A549 (cell line): ENCODE results near the gene SH3RF2. TPM values are rescaled to one million over a fixed set of nuclear protein-coding genes. Genes with fewer than 3 reads are reported as not detected.
A peak's percentile ranks its signal among the peaks of the same experiment; 100 is the strongest.

Source experiments
- ATAC-seq, 2 experiments: fragments of 200-7000 bp in 1 of 2; fragments of >200 bp in 1 of 2; cut with Nextera tagmentation in 1 of 2; cut with Tn5 transposase in 1 of 2; 3 replicates each; pipeline versions ENCODE4 v1.8.0 to v1.9.1; 2018 to 2020; ENCODE audit warnings: mild to moderate bottlenecking in 1 of 2, moderate library complexity in 1 of 2
- CTCF ChIA-PET: fragments of 300-600 bp; sonication (Branson Sonifier 250); formaldehyde crosslinking; extraction: SDS; loops from one replicate; lab custom pipeline; 2021; ENCODE audit warnings: antibody characterized with exemption, inconsistent platforms; lab: Yijun Ruan, JAX
- POLR2A ChIA-PET: fragments of 350-600 bp; formaldehyde crosslinking; extraction: SDS; loops from one replicate; lab custom pipeline; 2021; ENCODE audit warnings: antibody characterized with exemption, inconsistent platforms; lab: Yijun Ruan, JAX
- DNase-seq, 2 experiments: peaks; one replicate each; pipeline versions ENCODE4 v3.0.0 to v3.0.0-alpha.2; 2011 to 2016; ENCODE audit warnings: low read depth in 1 of 2, low spot score in 1 of 2
- FAIRE-seq: peaks from 2 replicates; lab custom pipeline; 2011; peaks lifted over from hg19 to GRCh38; lab: Jason Lieb, UNC
- H3K27ac ChIP-seq, 2 experiments: fragments of >200 bp; sonication (Bioruptor Twin); formaldehyde crosslinking; 3 replicates each; pipeline ENCODE4 v1.5.1; 2016 to 2017
- H3K4me1 ChIP-seq: fragments of >200 bp; sonication (Bioruptor Twin); formaldehyde crosslinking; 3 replicates; pipeline ENCODE4 v1.6.1; 2016
- H3K4me2 ChIP-seq: fragments of >200 bp; sonication (Bioruptor Twin); formaldehyde crosslinking; 3 replicates; pipeline ENCODE4 v1.6.1; 2016
- H3K4me3 ChIP-seq: fragments of >200 bp; sonication (Bioruptor Twin); formaldehyde crosslinking; 3 replicates; pipeline ENCODE4 v1.5.1; 2016
- H3K9me3 ChIP-seq: fragments of >200 bp; sonication (Bioruptor Twin); formaldehyde crosslinking; 3 replicates; pipeline ENCODE4 v1.6.1; 2016
- CEBPB ChIP-seq, 2 experiments: fragments of >200 bp in 1 of 2; sonication (Bioruptor Twin) in 1 of 2; formaldehyde crosslinking in 1 of 2; IDR thresholded peaks; 2 replicates each; pipeline ENCODE4 v1.6.1; 2012 to 2016
- CHD2 ChIP-seq: fragments of 150-350 bp; IDR thresholded peaks from 2 replicates; pipeline ENCODE4 v1.6.1; 2014; ENCODE audit warnings: low read length; ENCODE audit not compliant: partially characterized antibody
- EHF ChIP-seq: fragments of 250-450 bp; sonication (Bioruptor Pico); IDR thresholded peaks from 2 replicates; pipeline ENCODE4 v1.5.0; 2020; ENCODE audit warnings: mild to moderate bottlenecking
- FOXS1 ChIP-seq: fragments of 250-450 bp; sonication (Bioruptor Pico); IDR thresholded peaks from 2 replicates; pipeline ENCODE4 v1.5.0; 2020; ENCODE audit warnings: mild to moderate bottlenecking, moderate library complexity
- GATA3 ChIP-seq: IDR thresholded peaks from 2 replicates; pipeline ENCODE4 v1.6.1; 2012; ENCODE audit warnings: borderline replicate concordance
- HOXA7 ChIP-seq: fragments of 250-450 bp; sonication (Bioruptor Pico); IDR thresholded peaks from 2 replicates; pipeline ENCODE4 v1.5.0; 2020; ENCODE audit warnings: mild to moderate bottlenecking, moderate library complexity
- HOXB13 ChIP-seq: fragments of 250-450 bp; sonication (Bioruptor Pico); IDR thresholded peaks from 2 replicates; pipeline ENCODE4 v1.5.0; 2020; ENCODE audit warnings: low read depth, mild to moderate bottlenecking, moderate library complexity
- HOXB5 ChIP-seq: fragments of 250-450 bp; sonication (Bioruptor Pico); IDR thresholded peaks from 2 replicates; pipeline ENCODE4 v1.5.0; 2020; ENCODE audit warnings: mild to moderate bottlenecking, moderate library complexity
- JUNB ChIP-seq: fragments of >200 bp; sonication (Bioruptor Twin); formaldehyde crosslinking; IDR thresholded peaks from 2 replicates; pipeline ENCODE4 v1.6.1; 2016
- KDM1A ChIP-seq: fragments of 200-600 bp; sonication (generic); IDR thresholded peaks from 2 replicates; pipeline ENCODE4 v1.6.1; 2016; ENCODE audit warnings: low read depth, mild to moderate bottlenecking
- KDM5A ChIP-seq: fragments of 200-600 bp; sonication (generic); IDR thresholded peaks from 2 replicates; pipeline ENCODE4 v1.6.1; 2016; ENCODE audit warnings: antibody characterized with exemption, mild to moderate bottlenecking
- MAZ ChIP-seq: fragments of 150-350 bp; IDR thresholded peaks from 2 replicates; pipeline ENCODE4 v1.6.1; 2014; ENCODE audit warnings: antibody characterized with exemption, low read depth, low read length, borderline replicate concordance
- RAD21 ChIP-seq, 2 experiments: fragments of >200 bp in 1 of 2; sonication (Bioruptor Twin) in 1 of 2; formaldehyde crosslinking in 1 of 2; IDR thresholded peaks in 1 of 2; conservative IDR thresholded peaks in 1 of 2; 2 replicates in 1 of 2; 3 replicates in 1 of 2; pipeline ENCODE4 v1.6.1; 2012 to 2018; ENCODE audit warnings: inconsistent platforms in 1 of 2
- SMC3 ChIP-seq: fragments of >200 bp; sonication (Bioruptor Twin); formaldehyde crosslinking; IDR thresholded peaks from 3 replicates; pipeline ENCODE4 v1.6.1; 2018; ENCODE audit warnings: inconsistent platforms
- SREBF2 ChIP-seq: fragments of 450-650 bp; IDR thresholded peaks from 2 replicates; pipeline ENCODE4 v1.6.1; 2014; ENCODE audit warnings: mild to moderate bottlenecking, moderate library complexity
- TP53 ChIP-seq: fragments of 250-450 bp; sonication (Bioruptor Pico); IDR thresholded peaks from 2 replicates; pipeline ENCODE4 v1.5.0; 2021; ENCODE audit warnings: mild to moderate bottlenecking, moderate library complexity
- ZC3H11A ChIP-seq: fragments of 450-650 bp; IDR thresholded peaks from 2 replicates; pipeline ENCODE4 v1.6.1; 2014; ENCODE audit warnings: antibody characterized with exemption, mild to moderate bottlenecking
- ZFP36 ChIP-seq: fragments of 450-650 bp; IDR thresholded peaks from 2 replicates; pipeline ENCODE4 v1.6.1; 2014; ENCODE audit warnings: borderline replicate concordance; ENCODE audit not compliant: partially characterized antibody
- WGBS: methylation state at CpG from one replicate; pipeline ENCODE4 v1.1.6; 2017; ENCODE audit errors: missing lambda C conversion rate; 5-methylcytosine and 5-hydroxymethylcytosine counted together
- polyA plus RNA-seq, 4 experiments: library from polyadenylated mRNA; depleted of rRNA in 3 of 4; stranded (reverse); fragments of >200 nt; fragmentation: RNase III in 1 of 4; extraction: RNeasy Plus Mini Kit Qiagen cat#74134 plus additional on column Dnase treatment in 1 of 4; gene quantifications; 2 replicates in 3 of 4; 3 replicates in 1 of 4; pipeline ENCODE4 v1.2.3, GENCODE V29; 2011 to 2017
- TF ChIP-seq, protein P1 (sequence below): fragments of >200 bp; sonication (Bioruptor Twin); formaldehyde crosslinking; IDR thresholded peaks from 3 replicates; pipeline ENCODE4 v1.5.1; 2016
- TF ChIP-seq, protein P2 (sequence below): fragments of >200 bp; sonication (Bioruptor Twin); formaldehyde crosslinking; IDR thresholded peaks from 3 replicates; pipeline ENCODE4 v1.6.1; 2016
- TF ChIP-seq, protein P3 (sequence below): fragments of 150-350 bp; IDR thresholded peaks from 2 replicates; pipeline ENCODE4 v1.6.1; 2014; ENCODE audit warnings: low read depth, mild to moderate bottlenecking, low read length

SH3RF2 gene
- polyA plus RNA-seq, 2 of the 4 experiments (the other 2 are of a cell fraction) = 4.1 to 6.0 TPM

DNA sequence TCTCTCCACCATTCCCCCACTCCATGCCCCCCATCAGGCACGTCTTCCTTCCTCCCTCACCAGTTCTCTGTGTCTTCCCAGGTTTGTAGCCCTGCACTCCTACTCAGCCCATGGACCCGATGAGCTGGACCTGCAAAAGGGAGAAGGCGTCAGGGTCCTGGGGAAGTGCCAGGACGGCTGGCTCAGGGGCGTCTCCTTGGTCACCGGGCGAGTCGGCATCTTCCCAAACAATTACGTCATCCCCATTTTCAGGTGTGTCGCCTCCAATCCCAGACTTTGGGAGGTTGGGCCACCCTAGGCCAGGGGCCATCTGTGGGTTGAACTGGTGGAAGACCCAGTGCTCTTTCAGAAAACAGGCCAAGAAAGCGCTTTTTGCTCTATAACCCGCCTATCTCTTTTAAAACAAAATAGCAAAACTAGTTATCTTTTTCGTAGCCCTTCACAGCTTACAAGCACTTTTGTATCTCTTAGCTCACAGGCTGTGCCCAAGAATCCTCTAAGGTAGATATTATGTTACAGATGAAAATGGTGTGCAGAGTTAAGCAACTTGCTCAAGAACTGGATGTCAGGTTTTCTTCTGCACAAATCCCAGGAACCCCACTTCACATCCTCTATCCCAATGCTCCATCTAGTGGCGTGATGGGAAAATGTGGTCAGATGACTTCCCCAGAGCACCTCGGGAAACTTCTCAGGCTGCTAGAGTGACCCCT, 112.8 kb downstream of the SH3RF2 start:
- peak; percentile 76 to 81 for DNase-seq
- no peak overlapping the region for H3K4me2 ChIP-seq
- WGBS = 70% methylated on average over 15 of the region's 15 CpGs
- CTCF ChIA-PET = interaction anchor here (0.7 to 8.4 kb wide), 24 partner anchors 9 to 1845 kb away, joined by 3 to 81 read pairs (median 4); no protein-coding TSS in a partner anchor
- no peak overlapping the region for H3K4me3 ChIP-seq
- TF ChIP-seq, protein P1, sequence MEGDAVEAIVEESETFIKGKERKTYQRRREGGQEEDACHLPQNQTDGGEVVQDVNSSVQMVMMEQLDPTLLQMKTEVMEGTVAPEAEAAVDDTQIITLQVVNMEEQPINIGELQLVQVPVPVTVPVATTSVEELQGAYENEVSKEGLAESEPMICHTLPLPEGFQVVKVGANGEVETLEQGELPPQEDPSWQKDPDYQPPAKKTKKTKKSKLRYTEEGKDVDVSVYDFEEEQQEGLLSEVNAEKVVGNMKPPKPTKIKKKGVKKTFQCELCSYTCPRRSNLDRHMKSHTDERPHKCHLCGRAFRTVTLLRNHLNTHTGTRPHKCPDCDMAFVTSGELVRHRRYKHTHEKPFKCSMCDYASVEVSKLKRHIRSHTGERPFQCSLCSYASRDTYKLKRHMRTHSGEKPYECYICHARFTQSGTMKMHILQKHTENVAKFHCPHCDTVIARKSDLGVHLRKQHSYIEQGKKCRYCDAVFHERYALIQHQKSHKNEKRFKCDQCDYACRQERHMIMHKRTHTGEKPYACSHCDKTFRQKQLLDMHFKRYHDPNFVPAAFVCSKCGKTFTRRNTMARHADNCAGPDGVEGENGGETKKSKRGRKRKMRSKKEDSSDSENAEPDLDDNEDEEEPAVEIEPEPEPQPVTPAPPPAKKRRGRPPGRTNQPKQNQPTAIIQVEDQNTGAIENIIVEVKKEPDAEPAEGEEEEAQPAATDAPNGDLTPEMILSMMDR = peak; percentile 91
- TF ChIP-seq KDM5A = no peak
- TF ChIP-seq SMC3 = peak; percentile 82
- TF ChIP-seq CEBPB (IDR thresholded peaks at IDR 0.05) = peak in 1 of 2 experiments; percentile 56; a peak in 3 of 4 replicates
- TF ChIP-seq TP53 (CRISPR knock-in tag) = no peak
- peak; percentile 96 to 97 for TF ChIP-seq RAD21 (conservative IDR thresholded peaks at IDR 0.05 in 1 of 2, IDR thresholded peaks at IDR 0.05 in 1 of 2)
- no peak for FAIRE-seq
- peak; percentile 86 to 94 for ATAC-seq
- peak overlapping the region in 1 of 2 experiments; percentile 52; a peak in 2 of 6 replicates for H3K27ac ChIP-seq
- no peaks in the 10 kb centered on the region for H3K9me3 ChIP-seq
- H3K4me1 ChIP-seq = peaks cover 5% of the 10 kb centered on the region; the same call in 2 of the 3 replicates
- POLR2A ChIA-PET = no interaction called here

DNA sequence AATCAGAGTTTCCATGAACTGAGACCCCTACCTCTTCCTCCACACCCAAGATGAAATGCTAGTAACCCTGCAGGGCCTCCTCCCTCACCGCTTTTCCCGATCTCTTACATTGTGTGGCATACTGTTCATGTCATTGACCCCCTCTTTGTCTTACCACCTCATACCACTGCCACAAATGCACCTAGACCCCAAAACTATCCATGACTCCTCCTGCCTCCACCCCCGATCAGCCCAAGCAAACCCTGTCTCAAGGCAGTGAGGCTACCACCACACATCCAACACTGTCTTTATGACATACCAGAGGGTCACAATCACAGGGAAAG, 113.3 kb downstream of the SH3RF2 start:
- DNase-seq (no peak), ATAC-seq (peak; percentile 9 to 55; a peak in 3 of 6 replicates), FAIRE-seq (no peak)
- H3K4me3 ChIP-seq = no peak overlapping the region
- WGBS = 2% methylated on average over 3 of the region's 3 CpGs
- CTCF ChIA-PET = interaction anchor here (0.8 to 8.4 kb wide), 15 partner anchors 9 to 1845 kb away, joined by 3 to 81 read pairs (median 7); no protein-coding TSS in a partner anchor
- POLR2A ChIA-PET = no interaction called here
- no peak overlapping the region for H3K4me2 ChIP-seq
- no peaks in the 10 kb centered on the region for H3K9me3 ChIP-seq
- TF ChIP-seq, protein P1 = peak; percentile 3; the same call in 1 of the 3 replicates
- TF ChIP-seq CHD2 = no peak
- H3K27ac ChIP-seq = 0 out of 6 replicates have a peak overlapping the region, but pooled peaks of 1 of the 2 experiments have one; percentile 52
- H3K4me1 ChIP-seq = peaks cover 5% of the 10 kb centered on the region; the same call in 2 of the 3 replicates

DNA sequence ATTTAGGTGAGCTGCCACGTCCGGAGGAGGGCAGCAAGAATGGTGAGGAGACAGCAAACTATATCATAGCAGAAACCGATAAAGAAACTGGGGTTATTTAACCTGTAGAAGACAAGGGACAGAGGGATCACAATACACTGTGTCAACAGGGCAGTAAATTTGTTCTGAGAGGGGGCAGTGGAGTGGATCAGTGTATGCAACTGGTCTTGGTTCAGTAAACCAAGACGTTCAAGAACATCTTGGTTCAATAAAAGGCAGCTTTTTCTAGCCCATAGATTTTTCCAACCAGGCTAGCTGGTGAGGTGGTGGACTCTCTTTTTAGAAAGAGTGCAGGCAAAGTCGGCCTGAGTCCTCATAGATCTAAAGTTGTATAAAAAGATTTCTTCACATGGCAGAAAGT, 113.7 kb downstream of the SH3RF2 start:
- no peaks in the 10 kb centered on the region for H3K9me3 ChIP-seq
- CTCF ChIA-PET = interaction anchor here (0.6 to 8.4 kb wide), 12 partner anchors 9 to 1846 kb away, joined by 3 to 81 read pairs (median 7); no protein-coding TSS in a partner anchor
- no peak overlapping the region for H3K4me2 ChIP-seq
- no peak overlapping the region for H3K27ac ChIP-seq
- TF ChIP-seq CHD2 (no peak), HOXB5 (CRISPR knock-in tag) (no peak), EHF (CRISPR knock-in tag) (no peak), ZFP36 (no peak), HOXA7 (CRISPR knock-in tag) (no peak), ZC3H11A (no peak), GATA3 (no peak), JUNB (no peak), MAZ (no peak), KDM1A (no peak), HOXB13 (CRISPR knock-in tag) (no peak), FOXS1 (no peak), KDM5A (no peak), SREBF2 (no peak)
- TF ChIP-seq, protein P2, sequence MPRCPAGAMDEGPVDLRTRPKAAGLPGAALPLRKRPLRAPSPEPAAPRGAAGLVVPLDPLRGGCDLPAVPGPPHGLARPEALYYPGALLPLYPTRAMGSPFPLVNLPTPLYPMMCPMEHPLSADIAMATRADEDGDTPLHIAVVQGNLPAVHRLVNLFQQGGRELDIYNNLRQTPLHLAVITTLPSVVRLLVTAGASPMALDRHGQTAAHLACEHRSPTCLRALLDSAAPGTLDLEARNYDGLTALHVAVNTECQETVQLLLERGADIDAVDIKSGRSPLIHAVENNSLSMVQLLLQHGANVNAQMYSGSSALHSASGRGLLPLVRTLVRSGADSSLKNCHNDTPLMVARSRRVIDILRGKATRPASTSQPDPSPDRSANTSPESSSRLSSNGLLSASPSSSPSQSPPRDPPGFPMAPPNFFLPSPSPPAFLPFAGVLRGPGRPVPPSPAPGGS = no peak
- TF ChIP-seq, protein P3, sequence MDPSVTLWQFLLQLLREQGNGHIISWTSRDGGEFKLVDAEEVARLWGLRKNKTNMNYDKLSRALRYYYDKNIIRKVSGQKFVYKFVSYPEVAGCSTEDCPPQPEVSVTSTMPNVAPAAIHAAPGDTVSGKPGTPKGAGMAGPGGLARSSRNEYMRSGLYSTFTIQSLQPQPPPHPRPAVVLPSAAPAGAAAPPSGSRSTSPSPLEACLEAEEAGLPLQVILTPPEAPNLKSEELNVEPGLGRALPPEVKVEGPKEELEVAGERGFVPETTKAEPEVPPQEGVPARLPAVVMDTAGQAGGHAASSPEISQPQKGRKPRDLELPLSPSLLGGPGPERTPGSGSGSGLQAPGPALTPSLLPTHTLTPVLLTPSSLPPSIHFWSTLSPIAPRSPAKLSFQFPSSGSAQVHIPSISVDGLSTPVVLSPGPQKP = no peak
- TF ChIP-seq, all 56 proteins: peak for 0
- POLR2A ChIA-PET = no interaction called here
- ATAC-seq (no peak), FAIRE-seq (no peak), DNase-seq (no peak)
- H3K4me3 ChIP-seq = no peak overlapping the region
- 50% methylated on average over 5 of the region's 5 CpGs for WGBS
- H3K4me1 ChIP-seq = peaks cover 5% of the 10 kb centered on the region; the same call in 2 of the 3 replicates
